22Rv1 (cell line): ENCODE results near the gene C20orf173.

Experiments
- H3K27ac ChIP-seq: fragments of 450-650 bp; 2 replicates; pipeline ENCODE4 v1.5.1; 2017
- CTCF ChIP-seq: fragments of 450-650 bp; IDR thresholded peaks from 2 replicates; pipeline ENCODE4 v1.5.1; 2017; ENCODE audit warnings: mild to moderate bottlenecking
- ZFX ChIP-seq: fragments of 450-650 bp; IDR thresholded peaks from 2 replicates; pipeline ENCODE4 v1.6.1; 2017; ENCODE audit warnings: antibody characterized with exemption, borderline replicate concordance

C20orf173 gene

GRCh38 chr20:35515341-35515740 lies 14.1 kb downstream of the C20orf173 start:
- TF ChIP-seq ZFX (no peak), CTCF (no peak)
- no peak overlapping the region for H3K27ac ChIP-seq

GRCh38 chr20:35514371-35514932 lies 15.0 kb downstream of the C20orf173 start:
- H3K27ac ChIP-seq, result no peak overlapping the region
- TF ChIP-seq ZFX (no peak), CTCF (no peak)

- no peak overlapping the region for H3K27ac ChIP-seq
- peak; percentile 65 for TF ChIP-seq CTCF
- no peak for TF ChIP-seq ZFX
Measured at GRCh38 chr20:35511814-35512420, 17.5 kb downstream of the C20orf173 start.

- no peak overlapping the region for H3K27ac ChIP-seq
- TF ChIP-seq CTCF, result no peak
- TF ChIP-seq ZFX, result no peak
Measured at GRCh38 chr20:35510951-35511735, 18.3 kb downstream of the C20orf173 start.

GRCh38 chr20:35508493-35509218 lies 20.8 kb downstream of the C20orf173 start:
- no peak for TF ChIP-seq CTCF
- no peak overlapping the region for H3K27ac ChIP-seq

GRCh38 chr20:35506872-35507638 lies 22.4 kb downstream of the C20orf173 start:
- TF ChIP-seq CTCF (no peak), ZFX (no peak)
- no peak overlapping the region for H3K27ac ChIP-seq
